B cell (primary cell): ENCODE results near the gene KDELR1. TPM values are rescaled to one million over a fixed set of nuclear protein-coding genes. Genes with fewer than 3 reads are reported as not detected.
A peak's percentile ranks its signal among the peaks of the same experiment; 100 is the strongest.

Experiments
- ATAC-seq: fragments of 200-7000 bp; cut with Tn5 transposase; one replicate; pipeline ENCODE4 v1.10.0; 2021; ENCODE audit warnings: low read depth, mild to moderate bottlenecking, moderate number of reproducible peaks, moderate library complexity
- CTCF ChIA-PET: fragments of 350-600 bp; sonication (Branson Sonifier 250); formaldehyde crosslinking; loops from one replicate; lab custom pipeline; 2021; ENCODE audit warnings: antibody characterized with exemption, inconsistent platforms; lab: Charles Lee
- POLR2A ChIA-PET: fragments of 350-600 bp; sonication (Branson Sonifier 250); formaldehyde crosslinking; loops from one replicate; lab custom pipeline; 2021; ENCODE audit warnings: antibody characterized with exemption; lab: Charles Lee
- DNase-seq: peaks from one replicate; pipeline ENCODE4 v3.0.0; 2013
- H2AFZ ChIP-seq: 2 replicates; pipeline ENCODE4 v1.6.1; 2012; ENCODE audit warnings: mild to moderate bottlenecking, low read depth, low read length; ENCODE audit not compliant: insufficient read depth, poor library complexity, severe bottlenecking
- H3K27ac ChIP-seq, 2 donors: 1 replicate in 1 of 2; 2 replicates in 1 of 2; pipeline ENCODE4 v1.5.1; 2012 to 2013; ENCODE audit warnings: low read length in 2 of 2, mild to moderate bottlenecking in 2 of 2, moderate library complexity in 1 of 2
- H3K27me3 ChIP-seq, 4 experiments: fragments of 200-600 bp in 1 of 4; sonication (generic) in 1 of 4; replicated peaks in 1 of 4; 1 replicate in 2 of 4; 2 replicates in 2 of 4; pipeline versions ENCODE4 v1.6.1 to v1.7.0; 2013 to 2016; ENCODE audit warnings: low read length in 3 of 4, mild to moderate bottlenecking in 2 of 4, mixed read lengths in 1 of 4, moderate library complexity in 1 of 4; ENCODE audit not compliant: insufficient read depth in 4 of 4, control insufficient read depth in 3 of 4; ENCODE audit errors: control extremely low read depth in 1 of 4
- H3K36me3 ChIP-seq, 2 experiments: replicated peaks in 1 of 2; 1 replicate in 1 of 2; 2 replicates in 1 of 2; pipeline versions ENCODE4 v1.6.1 to v1.7.1; 2013; ENCODE audit warnings: low read length in 1 of 2; ENCODE audit not compliant: insufficient read depth in 2 of 2, control insufficient read depth in 1 of 2; ENCODE audit errors: control extremely low read depth in 1 of 2, extremely low read depth in 1 of 2
- H3K4me1 ChIP-seq, 2 donors: fragments of 200-600 bp in 1 of 2; sonication (generic) in 1 of 2; 1 replicate in 1 of 2; 2 replicates in 1 of 2; pipeline versions ENCODE4 v1.5.1 to v1.6.1; 2013 to 2017; ENCODE audit warnings: low read length in 2 of 2; ENCODE audit not compliant: control insufficient read depth in 2 of 2, insufficient read depth in 2 of 2
- H3K4me2 ChIP-seq: replicated peaks from 2 replicates; pipeline ENCODE3; 2012; ENCODE audit warnings: mild to moderate bottlenecking, low read depth, low read length; ENCODE audit not compliant: poor library complexity, severe bottlenecking
- H3K4me3 ChIP-seq, 5 experiments: fragments of 200-600 bp in 1 of 5; sonication (generic) in 1 of 5; 1 replicate in 3 of 5; 2 replicates in 2 of 5; pipeline versions ENCODE4 v1.5.1 to v1.7.0; 2011 to 2016; ENCODE audit warnings: low read length in 4 of 5, mild to moderate bottlenecking in 4 of 5, low read depth in 2 of 5, control low read depth in 1 of 5, moderate library complexity in 1 of 5; ENCODE audit not compliant: insufficient read depth in 1 of 5; ENCODE audit errors: control extremely low read depth in 1 of 5, extremely low read depth in 1 of 5
- H3K79me2 ChIP-seq: fragments of 200-600 bp; sonication (generic); one replicate; pipeline ENCODE4 v1.6.0; 2016; ENCODE audit warnings: low read length; ENCODE audit not compliant: control insufficient read depth, insufficient read depth
- H3K9ac ChIP-seq: fragments of 200-600 bp; sonication (generic); 2 replicates; pipeline ENCODE4 v1.6.1; 2017; ENCODE audit warnings: mild to moderate bottlenecking, low read length, moderate library complexity
- H3K9me3 ChIP-seq, 3 donors: one replicate each; pipeline versions ENCODE4 v1.6.1 to v1.7.1; 2013; ENCODE audit warnings: low read length in 2 of 3; ENCODE audit not compliant: control insufficient read depth in 2 of 3, insufficient read depth in 1 of 3; ENCODE audit errors: control extremely low read depth in 1 of 3
- H4K20me1 ChIP-seq: 2 replicates; pipeline ENCODE4 v1.6.0; 2012; ENCODE audit warnings: mild to moderate bottlenecking, low read length; ENCODE audit not compliant: insufficient read depth, control insufficient read depth, poor library complexity, severe bottlenecking
- H3K27ac Mint-ChIP-seq: one replicate; pipeline ENCODE4 v1.8.0; 2021; ENCODE audit warnings: mixed read lengths
- H3K27me3 Mint-ChIP-seq: one replicate; pipeline ENCODE4 v1.8.0; 2021; ENCODE audit warnings: mixed read lengths
- H3K4me1 Mint-ChIP-seq: one replicate; pipeline ENCODE4 v1.8.0; 2021; ENCODE audit warnings: mixed read lengths
- H3K4me3 Mint-ChIP-seq: one replicate; pipeline ENCODE4 v1.8.0; 2021; ENCODE audit warnings: mixed read lengths
- H3K9me3 Mint-ChIP-seq: one replicate; pipeline ENCODE4 v1.8.0; 2022; ENCODE audit warnings: mixed read lengths; ENCODE audit not compliant: insufficient read depth
- EZH2 ChIP-seq: IDR thresholded peaks from 2 replicates; pipeline ENCODE4 v1.6.1; 2012; ENCODE audit warnings: borderline replicate concordance, low read depth, mild to moderate bottlenecking, moderate library complexity, low read length; ENCODE audit not compliant: insufficient read depth, poor library complexity, severe bottlenecking
- WGBS: methylation state at CpG from one replicate; pipeline ENCODE4 v1.1.5; 2013; ENCODE audit warnings: missing lambda C conversion rate; ENCODE audit not compliant: insufficient coverage; 5-methylcytosine and 5-hydroxymethylcytosine counted together
- intact Hi-C: fragments of 100-400 bp; cut with micrococcal nuclease; formaldehyde crosslinking; loops from one replicate; pipeline ENCODE4 v1.10.0; 2022
- polyA plus RNA-seq: library from polyadenylated mRNA; depleted of rRNA; stranded (reverse); fragments of >200 nt; gene quantifications from 2 replicates; pipeline ENCODE4 v1.2.3, GENCODE V29; 2012
- total RNA-seq, 2 donors: library from RNA; stranded (reverse); fragments of 120-200 nt in 1 of 2; gene quantifications; 1 replicate in 1 of 2; 2 replicates in 1 of 2; pipeline versions ENCODE4 v1.2.3 to v1.2.4, GENCODE V29; 2013 to 2022
- TF ChIP-seq, protein P1 (sequence below): fragments of 200-600 bp; IDR thresholded peaks from one replicate; pipeline ENCODE4 v1.8.0; 2022; ENCODE audit warnings: antibody characterized with exemption, mild to moderate bottlenecking

Gene KDELR1
- total and polyA plus RNA-seq, 2 donors (not counting 1 experiment from before 2014, with no cell fraction given), result 33.3 to 62.7 TPM

DNA sequence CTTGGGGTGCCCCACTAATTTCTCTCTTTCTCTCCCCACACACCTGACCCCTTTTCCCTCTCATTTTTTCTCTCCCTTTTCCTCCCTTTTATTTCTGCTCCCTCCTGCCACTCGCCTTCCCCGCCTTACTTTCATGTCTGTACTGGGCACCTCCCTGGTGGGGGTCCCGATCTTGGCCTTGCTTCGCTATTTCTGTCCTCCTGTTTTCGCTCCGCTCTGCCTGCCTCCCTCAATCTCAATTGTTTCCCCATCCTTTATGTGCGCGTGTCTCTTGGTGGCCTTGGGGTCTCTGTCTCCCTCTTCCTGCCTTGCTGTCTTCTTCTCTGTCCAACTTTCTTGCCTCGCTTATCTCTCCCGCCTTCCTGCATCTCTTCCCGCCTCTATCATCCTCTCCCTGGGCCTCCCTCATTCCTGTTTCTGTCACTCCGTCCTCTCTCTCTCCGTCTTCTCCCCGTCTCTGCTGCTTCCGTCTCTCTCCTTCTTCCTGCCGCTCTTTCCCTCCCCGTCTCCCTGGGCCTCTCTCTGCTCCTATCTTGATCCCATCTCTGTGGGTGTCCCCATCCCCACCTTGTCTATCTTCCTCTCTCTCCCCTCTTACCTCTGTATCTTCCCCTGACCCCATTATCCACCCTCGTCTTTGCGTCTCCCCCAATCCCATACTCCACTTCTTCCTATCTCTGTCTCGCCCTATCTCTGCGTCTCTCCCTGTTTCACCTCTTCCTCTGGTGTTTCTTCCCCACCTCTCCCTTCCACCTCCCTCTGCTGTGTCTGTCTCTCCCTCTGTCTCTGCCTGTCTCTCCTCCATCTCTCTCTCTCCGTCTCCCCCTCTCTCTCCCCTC is 6.1 kb upstream of the KDELR1 start:
- Histone ChIP-seq H2AFZ (peak overlapping the region; percentile 73), H3K9ac (peak overlapping the region; percentile 64), H3K4me2 (peak overlapping the region; percentile 99), H4K20me1 (no peaks in the 10 kb centered on the region), H3K4me3 (peak overlapping the region in 4 of 5 experiments; percentile 24 to 65 (median 46)), H3K36me3 (no peaks in the 10 kb centered on the region), H3K27me3 (peaks cover 0 to 55% (median 33%) of the 10 kb centered on the region in 4 experiments), H3K9me3 (peaks cover 0 to 34% (median 0%) of the 10 kb centered on the region in 3 donors), H3K27ac (no peak overlapping the region), H3K79me2 (peaks cover 5% of the 10 kb centered on the region), H3K4me1 (peaks cover 44 to 46% of the 10 kb centered on the region in 2 donors)
- no peaks in the 10 kb centered on the region for H3K9me3 Mint-ChIP-seq
- DNase-seq (peak; percentile 23), ATAC-seq (no peak)
- WGBS, result 45% methylated on average over 22 of the region's 22 CpGs
- H3K4me1 Mint-ChIP-seq, result peaks cover 38% of the 10 kb centered on the region
- peak overlapping the region; percentile 86 for H3K4me3 Mint-ChIP-seq
- H3K27ac Mint-ChIP-seq, result peak overlapping the region; percentile 74
- intact Hi-C loops, result loop anchor here (2.0 to 10.0 kb wide), 2 partner anchors 71 to 97 kb away; partner anchors contain the start of gene CYTH2
- peaks cover 33% of the 10 kb centered on the region for H3K27me3 Mint-ChIP-seq
- ChIA-PET CTCF (no interaction called here), POLR2A (no interaction called here)
- TF ChIP-seq EZH2, result no peak
- TF ChIP-seq, protein P1, sequence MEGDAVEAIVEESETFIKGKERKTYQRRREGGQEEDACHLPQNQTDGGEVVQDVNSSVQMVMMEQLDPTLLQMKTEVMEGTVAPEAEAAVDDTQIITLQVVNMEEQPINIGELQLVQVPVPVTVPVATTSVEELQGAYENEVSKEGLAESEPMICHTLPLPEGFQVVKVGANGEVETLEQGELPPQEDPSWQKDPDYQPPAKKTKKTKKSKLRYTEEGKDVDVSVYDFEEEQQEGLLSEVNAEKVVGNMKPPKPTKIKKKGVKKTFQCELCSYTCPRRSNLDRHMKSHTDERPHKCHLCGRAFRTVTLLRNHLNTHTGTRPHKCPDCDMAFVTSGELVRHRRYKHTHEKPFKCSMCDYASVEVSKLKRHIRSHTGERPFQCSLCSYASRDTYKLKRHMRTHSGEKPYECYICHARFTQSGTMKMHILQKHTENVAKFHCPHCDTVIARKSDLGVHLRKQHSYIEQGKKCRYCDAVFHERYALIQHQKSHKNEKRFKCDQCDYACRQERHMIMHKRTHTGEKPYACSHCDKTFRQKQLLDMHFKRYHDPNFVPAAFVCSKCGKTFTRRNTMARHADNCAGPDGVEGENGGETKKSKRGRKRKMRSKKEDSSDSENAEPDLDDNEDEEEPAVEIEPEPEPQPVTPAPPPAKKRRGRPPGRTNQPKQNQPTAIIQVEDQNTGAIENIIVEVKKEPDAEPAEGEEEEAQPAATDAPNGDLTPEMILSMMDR, result no peak

DNA sequence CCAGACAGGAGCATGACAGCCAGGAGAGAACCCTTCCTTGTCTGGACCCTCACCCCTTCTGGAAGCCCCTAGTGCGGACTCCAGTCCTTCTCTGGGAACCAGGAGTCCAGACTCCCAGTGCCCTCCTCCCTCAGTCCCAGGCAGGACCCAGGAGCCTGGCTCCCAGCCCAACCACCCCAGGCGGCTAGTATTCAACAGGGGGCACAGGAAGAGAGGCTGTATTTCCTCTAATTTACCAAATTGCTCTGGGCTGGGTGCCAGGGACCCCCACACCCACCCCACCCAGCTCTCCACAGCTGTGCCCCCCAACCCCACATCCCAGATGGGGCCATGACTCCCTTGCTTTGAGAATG is 5.4 kb upstream of the KDELR1 start:
- ATAC-seq (no peak), DNase-seq (no peak)
- peaks cover 40% of the 10 kb centered on the region for H3K4me1 Mint-ChIP-seq
- POLR2A ChIA-PET, result no interaction called here
- no peak overlapping the region for H3K27ac ChIP-seq
- no peak overlapping the region for H3K4me2 ChIP-seq
- TF ChIP-seq EZH2, result no peak
- TF ChIP-seq, protein P1, result no peak
- no peak overlapping the region for H3K4me3 Mint-ChIP-seq
- H4K20me1 ChIP-seq, result no peaks in the 10 kb centered on the region
- H3K4me1 ChIP-seq, result peaks cover 48% of the 10 kb centered on the region in 2 donors
- H3K9me3 ChIP-seq, result peaks cover 0 to 34% (median 0%) of the 10 kb centered on the region in 3 donors
- WGBS, result 44% methylated on average over 2 of the region's 2 CpGs
- no peaks in the 10 kb centered on the region for H3K36me3 ChIP-seq
- H3K27ac Mint-ChIP-seq, result no peak overlapping the region
- peaks cover 0 to 56% (median 33%) of the 10 kb centered on the region in 4 experiments for H3K27me3 ChIP-seq
- no peak overlapping the region for H3K9ac ChIP-seq
- no peaks in the 10 kb centered on the region for H3K9me3 Mint-ChIP-seq
- CTCF ChIA-PET, result no interaction called here
- no peak overlapping the region for H3K4me3 ChIP-seq
- intact Hi-C loops, result loop anchor here (10.0 kb wide), 1 partner anchor 98 kb away; no protein-coding TSS in a partner anchor
- H3K27me3 Mint-ChIP-seq, result peaks cover 33% of the 10 kb centered on the region
- H3K79me2 ChIP-seq, result peaks cover 11% of the 10 kb centered on the region
- no peak overlapping the region for H2AFZ ChIP-seq
